ENCODE measurements around the gene TMCO4.

Gene TMCO4

DNA sequence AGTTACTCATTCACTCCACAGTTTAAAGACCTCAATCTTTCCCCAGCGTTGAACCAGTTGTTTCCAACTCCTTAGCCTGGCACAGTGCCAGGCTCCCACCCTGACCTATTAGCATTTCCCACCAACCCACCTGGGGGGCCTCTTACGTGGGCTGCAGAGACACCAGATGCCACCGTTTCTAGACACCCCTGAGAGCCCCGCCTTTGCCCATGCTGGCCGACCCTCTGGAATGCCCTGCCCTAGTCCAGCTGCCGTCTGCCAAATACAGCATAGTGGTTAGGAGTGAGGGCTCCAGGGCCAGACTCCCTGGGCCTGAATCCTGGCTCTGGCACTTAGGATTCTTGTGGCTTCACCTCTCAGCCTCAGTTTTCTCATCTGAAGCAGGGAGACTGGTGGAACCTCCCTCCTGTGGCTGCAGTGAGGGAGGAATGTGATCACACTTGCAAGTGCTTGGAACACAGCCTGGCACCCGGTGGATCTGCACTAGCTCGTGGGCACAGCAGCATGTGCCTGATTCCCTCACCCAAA is 65.2 kb downstream of the TMCO4 start:
- no peak overlapping the region for H3K4me2 ChIP-seq
- no peak overlapping the region for H3K27ac ChIP-seq
- no peaks in the 10 kb centered on the region for H4K20me1 ChIP-seq (ENCODE audit: insufficient read depth)
- no peak overlapping the region for H3K9ac ChIP-seq
- no peak overlapping the region for H3K4me3 ChIP-seq (IDR thresholded peaks at IDR 0.05; ENCODE audit: insufficient read depth, low read depth, low read length)
- H3K79me2 ChIP-seq (ENCODE audit: insufficient read depth, low read depth): no peaks in the 10 kb centered on the region
- H3K4me1 ChIP-seq (ENCODE audit: low read depth, poor library complexity, severe bottlenecking): no peaks in the 10 kb centered on the region
- H3K27me3 ChIP-seq (ENCODE audit: insufficient read depth, low read depth): no peaks in the 10 kb centered on the region
- no peaks in the 10 kb centered on the region for H3K36me3 ChIP-seq (ENCODE audit: insufficient read depth)
- TF ChIP-seq, protein P1, sequence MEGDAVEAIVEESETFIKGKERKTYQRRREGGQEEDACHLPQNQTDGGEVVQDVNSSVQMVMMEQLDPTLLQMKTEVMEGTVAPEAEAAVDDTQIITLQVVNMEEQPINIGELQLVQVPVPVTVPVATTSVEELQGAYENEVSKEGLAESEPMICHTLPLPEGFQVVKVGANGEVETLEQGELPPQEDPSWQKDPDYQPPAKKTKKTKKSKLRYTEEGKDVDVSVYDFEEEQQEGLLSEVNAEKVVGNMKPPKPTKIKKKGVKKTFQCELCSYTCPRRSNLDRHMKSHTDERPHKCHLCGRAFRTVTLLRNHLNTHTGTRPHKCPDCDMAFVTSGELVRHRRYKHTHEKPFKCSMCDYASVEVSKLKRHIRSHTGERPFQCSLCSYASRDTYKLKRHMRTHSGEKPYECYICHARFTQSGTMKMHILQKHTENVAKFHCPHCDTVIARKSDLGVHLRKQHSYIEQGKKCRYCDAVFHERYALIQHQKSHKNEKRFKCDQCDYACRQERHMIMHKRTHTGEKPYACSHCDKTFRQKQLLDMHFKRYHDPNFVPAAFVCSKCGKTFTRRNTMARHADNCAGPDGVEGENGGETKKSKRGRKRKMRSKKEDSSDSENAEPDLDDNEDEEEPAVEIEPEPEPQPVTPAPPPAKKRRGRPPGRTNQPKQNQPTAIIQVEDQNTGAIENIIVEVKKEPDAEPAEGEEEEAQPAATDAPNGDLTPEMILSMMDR (conservative IDR thresholded peaks at IDR 0.05; ENCODE audit: low read depth, low read length): no peak
- no peak overlapping the region for H2AFZ ChIP-seq (ENCODE audit: low read depth)

GRCh38 chr1:19734056-19734455 is 65.7 kb downstream of the TMCO4 start:
- no peak overlapping the region for H3K9ac ChIP-seq

GRCh38 chr1:19733615-19734014 is 66.1 kb downstream of the TMCO4 start:
- TF ChIP-seq, protein P1 (conservative IDR thresholded peaks at IDR 0.05; ENCODE audit: low read depth, low read length): no peak
- no peaks in the 10 kb centered on the region for H3K27me3 ChIP-seq (ENCODE audit: insufficient read depth, low read depth)
- H3K4me2 ChIP-seq: no peak overlapping the region
- no peak overlapping the region for H3K9ac ChIP-seq
- H4K20me1 ChIP-seq (ENCODE audit: insufficient read depth): no peaks in the 10 kb centered on the region
- H3K79me2 ChIP-seq (ENCODE audit: insufficient read depth, low read depth): no peaks in the 10 kb centered on the region
- no peaks in the 10 kb centered on the region for H3K4me1 ChIP-seq (ENCODE audit: low read depth, poor library complexity, severe bottlenecking)
- no peak overlapping the region for H2AFZ ChIP-seq (ENCODE audit: low read depth)
- H3K4me3 ChIP-seq (IDR thresholded peaks at IDR 0.05; ENCODE audit: insufficient read depth, low read depth, low read length): no peak overlapping the region
- no peak overlapping the region for H3K27ac ChIP-seq
- H3K36me3 ChIP-seq (ENCODE audit: insufficient read depth): no peaks in the 10 kb centered on the region

More at GRCh38 chr1:19734056-19734455, 65.7 kb downstream of the TMCO4 start:
- H2AFZ ChIP-seq (ENCODE audit: low read depth): no peak overlapping the region
- H3K36me3 ChIP-seq (ENCODE audit: insufficient read depth): no peaks in the 10 kb centered on the region
- H3K79me2 ChIP-seq (ENCODE audit: insufficient read depth, low read depth): no peaks in the 10 kb centered on the region
- H3K4me3 ChIP-seq (IDR thresholded peaks at IDR 0.05; ENCODE audit: insufficient read depth, low read depth, low read length): no peak overlapping the region
- H3K4me1 ChIP-seq (ENCODE audit: low read depth, poor library complexity, severe bottlenecking): no peaks in the 10 kb centered on the region
- TF ChIP-seq, protein P1 (conservative IDR thresholded peaks at IDR 0.05; ENCODE audit: low read depth, low read length): no peak
- H4K20me1 ChIP-seq (ENCODE audit: insufficient read depth): no peaks in the 10 kb centered on the region
- no peaks in the 10 kb centered on the region for H3K27me3 ChIP-seq (ENCODE audit: insufficient read depth, low read depth)
- H3K4me2 ChIP-seq: no peak overlapping the region
- no peak overlapping the region for H3K27ac ChIP-seq

- no peaks in the 10 kb centered on the region for H3K27me3 ChIP-seq (ENCODE audit: insufficient read depth, low read depth)
- no peaks in the 10 kb centered on the region for H4K20me1 ChIP-seq (ENCODE audit: insufficient read depth)
- no peak overlapping the region for H3K4me2 ChIP-seq
- TF ChIP-seq, protein P1 (conservative IDR thresholded peaks at IDR 0.05; ENCODE audit: low read depth, low read length): no peak
- no peak overlapping the region for H3K9ac ChIP-seq
- H3K4me1 ChIP-seq (ENCODE audit: low read depth, poor library complexity, severe bottlenecking): no peaks in the 10 kb centered on the region
- no peak overlapping the region for H2AFZ ChIP-seq (ENCODE audit: low read depth)
- no peak overlapping the region for H3K4me3 ChIP-seq (IDR thresholded peaks at IDR 0.05; ENCODE audit: insufficient read depth, low read depth, low read length)
- no peaks in the 10 kb centered on the region for H3K79me2 ChIP-seq (ENCODE audit: insufficient read depth, low read depth)
- no peak overlapping the region for H3K27ac ChIP-seq
- no peaks in the 10 kb centered on the region for H3K36me3 ChIP-seq (ENCODE audit: insufficient read depth)
These were observed 68.3 kb downstream of the TMCO4 start for GRCh38 chr1:19731311-19731821.
